HFFc6 (cell line): ENCODE data around the gene ITPK1. TPM values are rescaled to one million over a fixed set of nuclear protein-coding genes. Genes with fewer than 3 reads are reported as not detected.

Source experiments
- DNase-seq: peaks from one replicate; pipeline ENCODE4 v3.0.0-alpha.2; 2018
- H3K27ac Mint-ChIP-seq: 2 replicates; pipeline ENCODE4 v1.8.0; 2020; ENCODE audit warnings: mild to moderate bottlenecking, mixed read lengths
- H3K27me3 Mint-ChIP-seq: 2 replicates; pipeline ENCODE4 v1.8.0; 2021; ENCODE audit warnings: mild to moderate bottlenecking, moderate library complexity, mixed read lengths; ENCODE audit not compliant: insufficient read depth
- H3K36me3 Mint-ChIP-seq: 2 replicates; pipeline ENCODE4 v1.8.0; 2021; ENCODE audit warnings: low read depth, mixed read lengths
- H3K4me1 Mint-ChIP-seq: 2 replicates; pipeline ENCODE4 v1.8.0; 2020; ENCODE audit warnings: low read depth, mixed read lengths
- H3K4me3 Mint-ChIP-seq: 2 replicates; pipeline ENCODE4 v1.8.0; 2020; ENCODE audit warnings: mild to moderate bottlenecking, moderate library complexity, mixed read lengths
- H3K9me3 Mint-ChIP-seq: 2 replicates; pipeline ENCODE4 v1.8.0; 2020; ENCODE audit warnings: mild to moderate bottlenecking, mixed read lengths
- total RNA-seq, 6 experiments: library from RNA; stranded (reverse); fragmentation: NEBNext Ultra II Directional; extraction: Animal tissue kit (Norgen Biotek cat#: 25700); gene quantifications; 2 replicates in 1 of 6; 3 replicates in 5 of 6; pipeline ENCODE4 v1.2.3, GENCODE V29; 2021
- TF ChIP-seq, protein P1 (sequence below): fragments of 200-600 bp; sonication (generic); IDR thresholded peaks from 2 replicates; pipeline ENCODE4 v1.5.0; 2021; ENCODE audit warnings: antibody characterized with exemption, mild to moderate bottlenecking

The ITPK1 gene
- total RNA-seq, 6 experiments from 2014 or later, result 27.3 to 38.1 (median 32.4) TPM

DNA sequence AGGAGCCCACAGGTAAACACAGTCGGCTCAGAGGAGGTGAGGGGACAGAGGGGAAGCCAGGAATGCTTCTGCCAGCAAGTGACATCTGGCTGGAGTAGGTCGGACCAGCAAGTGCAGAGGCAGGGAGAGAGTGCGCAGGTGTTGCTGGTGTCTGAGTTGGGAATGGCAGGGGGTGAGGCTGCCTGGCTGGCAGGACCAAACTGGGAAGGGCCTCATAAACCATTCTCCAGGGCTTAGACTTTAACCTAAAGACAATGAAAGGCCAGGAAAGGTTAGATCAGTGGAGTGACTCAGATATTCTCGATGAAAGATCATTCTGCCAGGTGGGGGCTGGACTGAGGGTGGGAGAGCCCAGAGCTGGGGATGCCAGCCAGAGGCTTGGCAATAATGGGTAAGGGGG, 66.4 kb downstream of the ITPK1 start:
- H3K4me1 Mint-ChIP-seq, result peaks cover 45% of the 10 kb centered on the region
- H3K9me3 Mint-ChIP-seq, result no peaks in the 10 kb centered on the region
- no peaks in the 10 kb centered on the region for H3K36me3 Mint-ChIP-seq
- H3K27me3 Mint-ChIP-seq, result peaks cover 20% of the 10 kb centered on the region
- TF ChIP-seq, protein P1, sequence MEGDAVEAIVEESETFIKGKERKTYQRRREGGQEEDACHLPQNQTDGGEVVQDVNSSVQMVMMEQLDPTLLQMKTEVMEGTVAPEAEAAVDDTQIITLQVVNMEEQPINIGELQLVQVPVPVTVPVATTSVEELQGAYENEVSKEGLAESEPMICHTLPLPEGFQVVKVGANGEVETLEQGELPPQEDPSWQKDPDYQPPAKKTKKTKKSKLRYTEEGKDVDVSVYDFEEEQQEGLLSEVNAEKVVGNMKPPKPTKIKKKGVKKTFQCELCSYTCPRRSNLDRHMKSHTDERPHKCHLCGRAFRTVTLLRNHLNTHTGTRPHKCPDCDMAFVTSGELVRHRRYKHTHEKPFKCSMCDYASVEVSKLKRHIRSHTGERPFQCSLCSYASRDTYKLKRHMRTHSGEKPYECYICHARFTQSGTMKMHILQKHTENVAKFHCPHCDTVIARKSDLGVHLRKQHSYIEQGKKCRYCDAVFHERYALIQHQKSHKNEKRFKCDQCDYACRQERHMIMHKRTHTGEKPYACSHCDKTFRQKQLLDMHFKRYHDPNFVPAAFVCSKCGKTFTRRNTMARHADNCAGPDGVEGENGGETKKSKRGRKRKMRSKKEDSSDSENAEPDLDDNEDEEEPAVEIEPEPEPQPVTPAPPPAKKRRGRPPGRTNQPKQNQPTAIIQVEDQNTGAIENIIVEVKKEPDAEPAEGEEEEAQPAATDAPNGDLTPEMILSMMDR, result no peak
- no peak for DNase-seq
- H3K4me3 Mint-ChIP-seq, result no peak overlapping the region
- no peak overlapping the region for H3K27ac Mint-ChIP-seq

DNA sequence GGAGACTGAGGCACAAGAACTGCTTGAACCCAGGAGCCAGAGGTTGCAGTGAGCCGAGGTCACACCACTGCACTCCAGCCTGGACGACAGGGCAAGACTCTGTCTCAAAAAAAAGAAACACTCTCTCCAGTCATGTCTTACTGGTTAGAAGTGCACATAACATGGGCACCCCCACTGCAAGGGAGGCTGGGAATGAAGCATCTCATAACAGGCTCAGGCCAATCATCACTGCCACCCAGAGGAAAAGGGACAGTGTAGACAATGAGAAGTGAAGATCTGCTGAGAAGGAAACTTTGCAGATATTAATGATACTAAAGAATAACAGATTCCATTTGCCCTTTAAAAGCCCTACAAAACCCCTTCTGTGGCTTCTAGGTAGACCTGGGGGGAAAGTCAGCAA, 66.9 kb downstream of the ITPK1 start:
- H3K4me1 Mint-ChIP-seq, result peaks cover 50% of the 10 kb centered on the region
- H3K27me3 Mint-ChIP-seq, result peaks cover 17% of the 10 kb centered on the region
- TF ChIP-seq, protein P1, result no peak
- no peak overlapping the region for H3K4me3 Mint-ChIP-seq
- no peak for DNase-seq
- no peaks in the 10 kb centered on the region for H3K36me3 Mint-ChIP-seq
- no peaks in the 10 kb centered on the region for H3K9me3 Mint-ChIP-seq
- no peak overlapping the region for H3K27ac Mint-ChIP-seq

DNA sequence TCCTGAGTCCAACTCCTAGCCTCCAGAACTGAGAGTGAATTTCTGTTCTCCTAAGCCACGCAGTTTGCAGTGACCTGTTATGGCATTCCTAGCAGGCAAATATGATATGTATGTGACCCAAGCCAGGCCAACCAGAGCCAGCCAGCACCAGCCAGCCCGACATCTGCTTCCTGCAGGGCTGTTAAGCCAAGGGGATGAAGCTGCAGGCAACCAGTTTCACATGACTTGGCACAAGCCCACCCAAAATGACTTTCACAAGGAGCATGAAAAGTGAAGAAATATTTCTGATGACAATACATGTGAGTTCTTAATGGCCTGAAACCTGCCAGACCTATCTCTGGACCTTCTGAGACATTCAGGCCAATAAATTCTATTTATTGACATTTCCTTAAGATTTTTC, 68.1 kb downstream of the ITPK1 start:
- DNase-seq, result no peak
- Mint-ChIP-seq H3K27ac (no peak overlapping the region), H3K36me3 (no peaks in the 10 kb centered on the region), H3K27me3 (peaks cover 17% of the 10 kb centered on the region), H3K9me3 (no peaks in the 10 kb centered on the region), H3K4me1 (peaks cover 62% of the 10 kb centered on the region), H3K4me3 (no peak overlapping the region)
- TF ChIP-seq, protein P1, result no peak

DNA sequence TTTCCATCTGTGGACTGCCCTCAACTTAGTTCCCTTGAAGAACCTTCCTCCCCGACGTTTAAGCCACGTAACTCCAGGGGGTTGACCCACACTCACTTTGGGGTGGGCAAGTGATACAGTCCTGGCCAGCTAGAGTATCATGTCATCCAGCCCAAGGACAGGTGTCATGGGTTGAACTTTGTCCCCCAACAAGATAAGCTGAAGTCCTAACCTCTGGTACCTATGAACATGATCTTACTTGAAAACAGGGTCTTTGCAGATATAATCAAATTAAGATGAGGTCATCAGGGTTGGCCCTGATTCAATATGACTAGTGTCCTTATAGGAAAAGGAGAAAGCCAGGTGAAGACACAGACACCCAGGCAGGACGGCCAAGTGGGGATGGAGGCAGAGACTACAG, 68.6 kb downstream of the ITPK1 start:
- H3K9me3 Mint-ChIP-seq, result no peaks in the 10 kb centered on the region
- peaks cover 17% of the 10 kb centered on the region for H3K27me3 Mint-ChIP-seq
- no peak overlapping the region for H3K4me3 Mint-ChIP-seq
- no peaks in the 10 kb centered on the region for H3K36me3 Mint-ChIP-seq
- TF ChIP-seq, protein P1, result no peak
- DNase-seq, result no peak
- no peak overlapping the region for H3K27ac Mint-ChIP-seq
- H3K4me1 Mint-ChIP-seq, result peaks cover 67% of the 10 kb centered on the region

DNA sequence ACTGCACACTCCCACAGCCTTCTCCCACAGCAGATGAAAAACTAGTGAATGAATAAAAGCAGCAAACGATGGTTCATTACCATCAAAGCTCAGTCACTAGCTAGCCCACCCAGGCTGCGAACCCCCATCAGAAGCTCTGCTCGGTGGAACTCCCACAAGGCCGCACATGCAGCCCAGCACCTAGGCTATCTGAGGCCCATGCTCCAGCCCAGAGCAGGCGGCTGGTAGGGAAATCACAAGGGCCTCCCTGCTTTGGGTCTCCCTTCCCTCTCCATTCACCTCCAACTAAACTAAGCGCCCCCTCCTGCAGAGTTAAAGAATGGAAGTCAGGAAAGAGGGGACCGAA, 69.0 kb downstream of the ITPK1 start:
- TF ChIP-seq, protein P1, result no peak
- no peak for DNase-seq
- H3K36me3 Mint-ChIP-seq, result no peaks in the 10 kb centered on the region
- peaks cover 71% of the 10 kb centered on the region for H3K4me1 Mint-ChIP-seq
- H3K4me3 Mint-ChIP-seq, result no peak overlapping the region
- H3K27ac Mint-ChIP-seq, result no peak overlapping the region
- H3K9me3 Mint-ChIP-seq, result no peaks in the 10 kb centered on the region
- H3K27me3 Mint-ChIP-seq, result peaks cover 17% of the 10 kb centered on the region
